HepG2 (cell line): ENCODE measurements around the gene TSPYL4. TPM values are rescaled to one million over a fixed set of nuclear protein-coding genes. Genes with fewer than 3 reads are reported as not detected.

Source experiments
- ADNP ChIP-seq: sonication (generic); formaldehyde crosslinking; IDR thresholded peaks from 2 replicates; pipeline ENCODE4 v1.4.0; 2020; ENCODE audit warnings: missing genetic modification reagents
- ATF5 ChIP-seq: sonication (generic); formaldehyde crosslinking; IDR thresholded peaks from 2 replicates; pipeline ENCODE4 v1.4.0; 2020; ENCODE audit warnings: mild to moderate bottlenecking, low read depth, missing genetic modification reagents
- CENPX ChIP-seq: sonication (generic); formaldehyde crosslinking; IDR thresholded peaks from 2 replicates; pipeline ENCODE4 v1.9.0; 2021; ENCODE audit warnings: mild to moderate bottlenecking, missing genetic modification reagents, moderate library complexity
- EHMT2 ChIP-seq: fragments of 200-600 bp; sonication (generic); IDR thresholded peaks from 2 replicates; pipeline ENCODE4 v1.7.0; 2017; ENCODE audit warnings: antibody characterized with exemption, low read depth, low read length, borderline replicate concordance
- GATAD1 ChIP-seq: IDR thresholded peaks from 2 replicates; pipeline ENCODE4 v1.6.1; 2016; ENCODE audit warnings: missing genetic modification reagents, missing compliant biosample characterization
- KLF15 ChIP-seq: sonication (generic); formaldehyde crosslinking; IDR thresholded peaks from 2 replicates; pipeline ENCODE4 v1.8.1; 2023; ENCODE audit warnings: borderline replicate concordance, mild to moderate bottlenecking, inconsistent platforms, missing genetic modification reagents, mixed read lengths
- NCOR1 ChIP-seq: fragments of 200-600 bp; sonication (generic); IDR thresholded peaks from 2 replicates; pipeline ENCODE4 v1.7.0; 2017; ENCODE audit warnings: antibody characterized with exemption, low read length, borderline replicate concordance
- NFIC ChIP-seq: IDR thresholded peaks from 2 replicates; pipeline ENCODE4 v1.6.1; 2012; ENCODE audit warnings: mild to moderate bottlenecking, low read length, inconsistent platforms
- PBX2 ChIP-seq: IDR thresholded peaks from 2 replicates; pipeline ENCODE4 v1.6.1; 2016; ENCODE audit warnings: control low read depth
- POLR2G ChIP-seq: fragments of 200-400 bp; formaldehyde crosslinking; IDR thresholded peaks from 2 replicates; pipeline ENCODE4 v1.6.1; 2018; ENCODE audit warnings: mild to moderate bottlenecking, low read depth, low read length, moderate library complexity
- SMYD3 ChIP-seq: sonication (generic); formaldehyde crosslinking; IDR thresholded peaks from 2 replicates; pipeline ENCODE4 v1.8.1; 2023; ENCODE audit warnings: mild to moderate bottlenecking, missing genetic modification reagents
- SNAPC2 ChIP-seq: sonication (generic); formaldehyde crosslinking; IDR thresholded peaks from 2 replicates; pipeline ENCODE4 v1.8.1; 2022; ENCODE audit warnings: mild to moderate bottlenecking, missing genetic modification reagents
- SP1 ChIP-seq, 2 experiments: fragments of 450-650 bp in 1 of 2; sonication (generic) in 1 of 2; formaldehyde crosslinking in 1 of 2; IDR thresholded peaks; 2 replicates each; pipeline versions ENCODE4 v1.4.0 to v1.6.1; 2016 to 2020; ENCODE audit warnings: missing genetic modification reagents in 1 of 2
- THAP11 ChIP-seq: IDR thresholded peaks from 2 replicates; pipeline ENCODE4 v1.6.1; 2016; ENCODE audit warnings: missing biosample characterization, missing genetic modification reagents
- ZFP41 ChIP-seq: sonication (generic); formaldehyde crosslinking; IDR thresholded peaks from 2 replicates; pipeline ENCODE4 v1.4.0; 2020; ENCODE audit warnings: mild to moderate bottlenecking, missing genetic modification reagents, borderline replicate concordance
- ZMYM4 ChIP-seq: sonication (generic); formaldehyde crosslinking; IDR thresholded peaks from 2 replicates; pipeline ENCODE4 v1.8.1; 2023; ENCODE audit warnings: mild to moderate bottlenecking, missing genetic modification reagents
- ZNF124 ChIP-seq: sonication (generic); formaldehyde crosslinking; IDR thresholded peaks from 2 replicates; pipeline ENCODE4 v1.4.0; 2020; ENCODE audit warnings: missing genetic modification reagents
- ZNF232 ChIP-seq: sonication (generic); formaldehyde crosslinking; IDR thresholded peaks from 2 replicates; pipeline ENCODE4 v1.4.0; 2020; ENCODE audit warnings: missing genetic modification reagents, borderline replicate concordance
- ZNF263 ChIP-seq: sonication (generic); formaldehyde crosslinking; IDR thresholded peaks from 2 replicates; pipeline ENCODE4 v1.4.0; 2020; ENCODE audit warnings: missing genetic modification reagents
- ZNF451 ChIP-seq: sonication (generic); formaldehyde crosslinking; IDR thresholded peaks from 2 replicates; pipeline ENCODE4 v1.5.0; 2020; ENCODE audit warnings: mild to moderate bottlenecking, missing genetic modification reagents
- ZNF562 ChIP-seq: sonication (generic); formaldehyde crosslinking; IDR thresholded peaks from 2 replicates; pipeline ENCODE4 v1.8.0; 2022; ENCODE audit warnings: missing genetic modification reagents, borderline replicate concordance
- ZNF724P ChIP-seq: sonication (generic); formaldehyde crosslinking; IDR thresholded peaks from 2 replicates; pipeline ENCODE4 v1.8.0; 2022; ENCODE audit warnings: missing genetic modification reagents, borderline replicate concordance
- ZNF790 ChIP-seq: sonication (generic); formaldehyde crosslinking; IDR thresholded peaks from 2 replicates; pipeline ENCODE4 v1.8.0; 2022; ENCODE audit warnings: missing genetic modification reagents, mild to moderate bottlenecking, borderline replicate concordance
- polyA plus RNA-seq, 8 experiments: library from polyadenylated mRNA; depleted of rRNA in 3 of 8; stranded (reverse) in 7 of 8; unstranded in 1 of 8; fragments of >200 nt; fragmentation: Illumina TruSeq in 4 of 8; extraction: Trizol in 4 of 8; gene quantifications; 2 replicates each; pipeline versions ENCODE4 v1.2.1 to v1.2.3, GENCODE V29; 2011 to 2016; ENCODE audit warnings: low read depth in 4 of 8, missing spikeins in 1 of 8, mixed read lengths in 1 of 8; ENCODE audit not compliant: insufficient read depth in 1 of 8
- total RNA-seq, 5 experiments: library from RNA; depleted of rRNA; stranded (reverse); fragments of >200 nt; fragmentation: Illumina TruSeq; extraction: Trizol; gene quantifications; 2 replicates each; pipeline ENCODE4 v1.2.3, GENCODE V29; 2016; ENCODE audit warnings: low read depth in 1 of 5

Gene TSPYL4
- total and polyA plus RNA-seq, 2 of the 13 experiments (the other 11 are each of a cell fraction or from before 2014, with no cell fraction given), result 18.0 to 19.7 TPM

GRCh38 chr6:116279232-116280160 is 25.6 kb upstream of the TSPYL4 start, which contains the start of gene TSPYL1 (continued):
- peak; percentile 75; the same call in 1 of the 2 replicates for TF ChIP-seq ZNF790
- TF ChIP-seq NCOR1, result no peak
- no peak for TF ChIP-seq SP1 (IDR thresholded peaks at IDR 0.05)
- TF ChIP-seq SP1 (CRISPR knock-in tag; IDR thresholded peaks at IDR 0.05), result peak; percentile 62
- TF ChIP-seq ZFP41 (CRISPR knock-in tag), result peak; percentile 91; the same call in 1 of the 2 replicates
- TF ChIP-seq EHMT2, result no peak
- peak; percentile 84 for TF ChIP-seq GATAD1 (CRISPR knock-in tag)
- TF ChIP-seq ZNF451 (CRISPR knock-in tag), result peak; percentile 84; the same call in 1 of the 2 replicates
- peak; percentile 91 for TF ChIP-seq SNAPC2 (CRISPR knock-in tag)
- TF ChIP-seq ATF5 (CRISPR knock-in tag), result peak; percentile 71; the same call in 1 of the 2 replicates
- TF ChIP-seq PBX2 (CRISPR knock-in tag), result 0 out of 2 replicates have a peak, but pooled peaks have one; percentile 41
- peak; percentile 83; the same call in 1 of the 2 replicates for TF ChIP-seq SMYD3
- TF ChIP-seq ADNP (CRISPR knock-in tag), result no peak
- TF ChIP-seq THAP11 (CRISPR knock-in tag), result peak; percentile 83
- TF ChIP-seq ZMYM4, result peak; percentile 96
- 0 out of 2 replicates have a peak, but pooled peaks have one; percentile 47 for TF ChIP-seq KLF15 (CRISPR knock-in tag)
- no peak for TF ChIP-seq ZNF263 (CRISPR knock-in tag)
- TF ChIP-seq POLR2G, result peak; percentile 97
- TF ChIP-seq ZNF562, result no peak
- TF ChIP-seq CENPX (CRISPR knock-in tag), result no peak
- TF ChIP-seq ZNF724P, result peak; percentile 76; the same call in 1 of the 2 replicates
- TF ChIP-seq ZNF124 (CRISPR knock-in tag), result peak; percentile 71; the same call in 1 of the 2 replicates
- no peak for TF ChIP-seq NFIC
- peak; percentile 82 for TF ChIP-seq ZNF232 (CRISPR knock-in tag)
